Mucosa of stomach (tissue), 1 donor: ENCODE measurements around the gene TSGA10IP.
"Not testable (repeated sequence)": the region's sequence is repeated elsewhere in the genome, so short reads cannot be mapped to it uniquely, and the experiment has no call there.

Experiments used
- H3K27me3 ChIP-seq: one replicate; pipeline ENCODE4 v1.7.0; 2013; ENCODE audit warnings: mild to moderate bottlenecking, low read length; ENCODE audit not compliant: control insufficient read depth, insufficient read depth
- H3K36me3 ChIP-seq: one replicate; pipeline ENCODE4 v1.7.0; 2013; ENCODE audit warnings: low read length; ENCODE audit not compliant: control insufficient read depth, insufficient read depth
- H3K4me1 ChIP-seq: one replicate; pipeline ENCODE4 v1.7.0; 2013; ENCODE audit warnings: mild to moderate bottlenecking, low read length; ENCODE audit not compliant: control insufficient read depth, insufficient read depth
- H3K4me3 ChIP-seq: one replicate; pipeline ENCODE4 v1.7.0; 2013; ENCODE audit warnings: low read length
- H3K9ac ChIP-seq: one replicate; pipeline ENCODE4 v1.7.0; 2013; ENCODE audit warnings: mild to moderate bottlenecking, low read length, moderate library complexity
- H3K9me3 ChIP-seq: one replicate; pipeline ENCODE4 v1.7.0; 2013; ENCODE audit warnings: mild to moderate bottlenecking, low read length, moderate library complexity; ENCODE audit not compliant: control insufficient read depth
- donor health status: Pancreatic carcinoma.

TSGA10IP gene

GRCh38 chr11:65941720-65942310 is 3.5 kb upstream of the TSGA10IP start:
- no peak overlapping the region for H3K4me3 ChIP-seq
- no peaks in the 10 kb centered on the region for H3K36me3 ChIP-seq
- H3K9me3 ChIP-seq, result no peaks in the 10 kb centered on the region
- peaks cover 2% of the 10 kb centered on the region for H3K27me3 ChIP-seq
- no peak overlapping the region for H3K9ac ChIP-seq
- H3K4me1 ChIP-seq, result no peaks in the 10 kb centered on the region

- no peaks in the 10 kb centered on the region for H3K36me3 ChIP-seq
- H3K9me3 ChIP-seq, result no peaks in the 10 kb centered on the region
These were observed 2.7 kb upstream of the TSGA10IP start for GRCh38 chr11:65942531-65942930.

GRCh38 chr11:65944191-65944590 is 1.1 kb upstream of the TSGA10IP start:
- Histone ChIP-seq H3K4me3 (no peak overlapping the region), H3K9me3 (no peaks in the 10 kb centered on the region), H3K9ac (no peak overlapping the region), H3K4me1 (no peaks in the 10 kb centered on the region), H3K27me3 (peaks cover 2% of the 10 kb centered on the region), H3K36me3 (no peaks in the 10 kb centered on the region)

More at GRCh38 chr11:65942531-65942930, 2.7 kb upstream of the TSGA10IP start:
- H3K4me1 ChIP-seq, result no peaks in the 10 kb centered on the region
- no peak overlapping the region for H3K4me3 ChIP-seq
- H3K9ac ChIP-seq, result no peak overlapping the region
- H3K27me3 ChIP-seq, result peaks cover 2% of the 10 kb centered on the region

- Histone ChIP-seq H3K36me3 (no peaks in the 10 kb centered on the region), H3K9me3 (no peaks in the 10 kb centered on the region), H3K4me3 (no peak overlapping the region)
These were observed 513 bp upstream of the TSGA10IP start for GRCh38 chr11:65944767-65945166.

GRCh38 chr11:65945941-65946558 is 770 bp downstream of the TSGA10IP start:
- Histone ChIP-seq H3K4me1 (no peaks in the 10 kb centered on the region), H3K27me3 (peaks cover 2% of the 10 kb centered on the region), H3K9me3 (no peaks in the 10 kb centered on the region), H3K9ac (no peak overlapping the region), H3K36me3 (no peaks in the 10 kb centered on the region), H3K4me3 (no peak overlapping the region)

More at GRCh38 chr11:65944767-65945166, 513 bp upstream of the TSGA10IP start:
- no peaks in the 10 kb centered on the region for H3K4me1 ChIP-seq
- H3K9ac ChIP-seq, result no peak overlapping the region
- H3K27me3 ChIP-seq, result peaks cover 2% of the 10 kb centered on the region

- no peaks in the 10 kb centered on the region for H3K9me3 ChIP-seq
- no peak overlapping the region for H3K9ac ChIP-seq
- no peak overlapping the region for H3K4me3 ChIP-seq
- H3K36me3 ChIP-seq, result no peaks in the 10 kb centered on the region
- peaks cover 2% of the 10 kb centered on the region for H3K27me3 ChIP-seq
- no peaks in the 10 kb centered on the region for H3K4me1 ChIP-seq
These were observed 1.4 kb downstream of the TSGA10IP start for GRCh38 chr11:65946655-65947054.

GRCh38 chr11:65947133-65947532 is 1.9 kb downstream of the TSGA10IP start:
- Histone ChIP-seq H3K9ac (no peak overlapping the region), H3K9me3 (no peaks in the 10 kb centered on the region), H3K4me3 (no peak overlapping the region), H3K27me3 (peaks cover 2% of the 10 kb centered on the region), H3K36me3 (no peaks in the 10 kb centered on the region), H3K4me1 (no peaks in the 10 kb centered on the region)

GRCh38 chr11:65947603-65948125 is 2.4 kb downstream of the TSGA10IP start:
- H3K4me1 ChIP-seq, result no peaks in the 10 kb centered on the region
- H3K9ac ChIP-seq, result no peak overlapping the region
- no peaks in the 10 kb centered on the region for H3K36me3 ChIP-seq
- H3K27me3 ChIP-seq, result peaks cover 2% of the 10 kb centered on the region
- no peak overlapping the region for H3K4me3 ChIP-seq
- no peaks in the 10 kb centered on the region for H3K9me3 ChIP-seq

- H3K9ac ChIP-seq, H3K4me3 ChIP-seq, H3K36me3 ChIP-seq, H3K27me3 ChIP-seq, H3K9me3 ChIP-seq, H3K4me1 ChIP-seq: not testable (repeated sequence)
These were observed 5.4 kb downstream of the TSGA10IP start for GRCh38 chr11:65950711-65951110.

- not testable (repeated sequence) for H3K4me3 ChIP-seq, H3K36me3 ChIP-seq, H3K4me1 ChIP-seq, H3K27me3 ChIP-seq, H3K9ac ChIP-seq, H3K9me3 ChIP-seq
These were observed 6.4 kb downstream of the TSGA10IP start for GRCh38 chr11:65951641-65952040.

GRCh38 chr11:65952052-65952521 is 6.8 kb downstream of the TSGA10IP start:
- Histone ChIP-seq H3K9ac (no peak overlapping the region), H3K27me3 (no peaks in the 10 kb centered on the region), H3K9me3 (no peaks in the 10 kb centered on the region), H3K4me1 (peaks cover 4% of the 10 kb centered on the region), H3K4me3 (no peak overlapping the region), H3K36me3 (no peaks in the 10 kb centered on the region)

- no peaks in the 10 kb centered on the region for H3K9me3 ChIP-seq
- no peak overlapping the region for H3K9ac ChIP-seq
- H3K4me1 ChIP-seq, result peaks cover 6% of the 10 kb centered on the region
- no peaks in the 10 kb centered on the region for H3K27me3 ChIP-seq
- H3K4me3 ChIP-seq, result no peak overlapping the region
- no peaks in the 10 kb centered on the region for H3K36me3 ChIP-seq
These were observed 8.2 kb downstream of the TSGA10IP start for GRCh38 chr11:65953471-65953870.
